GM12872 (cell line): Measurements from ENCODE around the gene DGCR8.

Experiments used
- CTCF ChIP-seq: IDR thresholded peaks from 3 replicates; pipeline ENCODE4 v1.5.1; 2011; ENCODE audit warnings: low read depth, mild to moderate bottlenecking, low read length, moderate library complexity; ENCODE audit not compliant: insufficient read depth

The DGCR8 gene

DNA sequence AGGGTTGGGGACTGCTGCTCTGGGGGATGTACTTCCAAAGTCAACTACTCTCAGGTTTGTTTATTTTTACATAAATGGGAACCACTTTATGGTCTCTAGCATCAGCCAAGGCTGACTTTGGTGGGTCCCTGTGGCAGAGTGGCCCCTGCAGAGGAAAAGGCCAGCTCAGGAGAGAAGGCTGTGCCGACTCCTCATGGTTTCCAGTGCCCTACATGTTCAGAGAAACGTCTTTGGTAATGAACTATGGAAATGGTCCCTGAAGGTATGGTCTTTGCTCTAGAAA is 48.5 kb downstream of the DGCR8 start:
- no peak for TF ChIP-seq CTCF

GRCh38 chr22:20128902-20129746 is 49.1 kb downstream of the DGCR8 start:
- TF ChIP-seq CTCF, result peak; percentile 50; the same call in 2 of the 3 replicates

- no peak for TF ChIP-seq CTCF
Observed at GRCh38 chr22:20129747-20130014, 49.6 kb downstream of the DGCR8 start.

- TF ChIP-seq CTCF, result peak; percentile 20; the same call in 1 of the 3 replicates
Observed at GRCh38 chr22:20130319-20130718, 50.3 kb downstream of the DGCR8 start.

DNA sequence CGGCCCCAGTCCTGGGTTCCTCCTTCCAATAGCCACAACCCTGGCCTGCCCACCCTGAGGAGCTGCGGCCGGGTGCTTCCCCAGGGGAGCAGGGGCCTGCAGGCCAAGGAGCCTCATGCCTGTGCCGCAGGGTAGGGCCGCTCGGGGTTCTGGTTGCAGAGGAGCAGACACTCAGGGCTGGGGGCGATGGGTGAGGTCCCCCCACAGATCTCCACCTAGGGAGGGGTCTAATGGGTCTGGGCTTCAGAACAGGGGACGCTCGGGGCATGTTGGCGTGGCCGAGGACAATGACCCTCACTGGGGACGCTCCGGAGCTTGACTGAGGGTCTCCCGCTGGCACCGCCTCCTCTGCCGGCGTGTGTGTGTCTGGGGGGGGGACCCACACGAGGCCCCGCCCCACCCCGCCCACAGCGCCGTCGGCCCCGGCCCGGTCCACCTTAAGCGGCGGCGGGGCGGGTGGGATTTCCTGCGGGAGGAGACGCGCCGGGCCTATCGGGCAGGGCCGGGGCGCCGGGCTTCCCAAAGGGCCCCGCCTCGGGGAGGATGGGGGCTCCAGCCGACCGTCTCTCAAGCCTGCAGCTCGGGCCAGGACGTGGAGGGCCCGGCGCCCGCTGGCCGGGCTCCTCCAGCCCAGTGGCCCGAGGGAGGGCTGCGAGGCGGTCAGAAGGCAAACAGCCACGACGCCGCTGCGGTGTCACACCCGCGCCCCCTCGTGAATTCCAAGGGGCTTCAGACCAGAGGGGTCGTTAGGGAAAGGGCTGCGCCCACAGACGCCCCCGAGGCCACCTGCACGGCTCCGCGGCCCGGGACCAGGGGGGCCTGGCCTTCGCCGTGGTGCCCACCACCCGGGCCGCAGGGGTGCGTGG is 50.9 kb downstream of the DGCR8 start:
- TF ChIP-seq CTCF, result no peak

- TF ChIP-seq CTCF, result no peak
Observed at GRCh38 chr22:20131597-20131858, 51.5 kb downstream of the DGCR8 start, which contains the start of gene ZDHHC8. ZDHHC8 (plus strand) TSS chr22:20131804; CDS start chr22:20131948, 144 bp downstream.

GRCh38 chr22:20131859-20132685 is 52.0 kb downstream of the DGCR8 start:
- no peak for TF ChIP-seq CTCF
